Right cardiac atrium (tissue), 5 donors: Measurements from ENCODE around the gene USP6. TPM values are rescaled to one million over a fixed set of nuclear protein-coding genes. Genes with fewer than 3 reads are reported as not detected.
"Not testable (repeated sequence)": the region's sequence is repeated elsewhere in the genome, so short reads cannot be mapped to it uniquely, and the experiment has no call there.

Experiments used
- ATAC-seq, 2 donors: fragments of 200-7000 bp; cut with Tn5 transposase; one replicate each; pipeline versions ENCODE4 v1.8.0 to v1.9.1; 2020; ENCODE audit warnings: moderate library complexity in 2 of 2, mild to moderate bottlenecking in 1 of 2
- DNase-seq, 3 donors: peaks; one replicate each; pipeline ENCODE4 v3.0.0-alpha.2; 2020
- H3K27ac ChIP-seq: one replicate; pipeline ENCODE4 v1.5.1; 2013; ENCODE audit warnings: mild to moderate bottlenecking, low read length, control low read depth, moderate library complexity
- H3K27me3 ChIP-seq: one replicate; pipeline ENCODE4 v1.6.1; 2013; ENCODE audit not compliant: control insufficient read depth, insufficient read depth
- H3K4me1 ChIP-seq: one replicate; pipeline ENCODE4 v1.6.1; 2013; ENCODE audit warnings: low read length; ENCODE audit not compliant: control insufficient read depth, insufficient read depth
- H3K4me3 ChIP-seq: one replicate; pipeline ENCODE4 v1.5.1; 2013; ENCODE audit warnings: low read length, control low read depth
- H3K9me3 ChIP-seq: one replicate; pipeline ENCODE4 v1.6.1; 2013; ENCODE audit warnings: low read length; ENCODE audit not compliant: control insufficient read depth
- WGBS: extraction: QIAGEN DNeasy Blood & Tissue Kit; methylation state at CpG from one replicate; pipeline ENCODE4 v1.1.7; 2013; 5-methylcytosine and 5-hydroxymethylcytosine counted together
- intact Hi-C, 4 donors: fragments of 100-400 bp; cut with DNase I; formaldehyde crosslinking; loops; one replicate each; pipeline versions ENCODE4 v1.11.0 to v1.14.0; 2022 to 2023
- polyA plus RNA-seq: library from polyadenylated mRNA; stranded (reverse); fragments of 200-250 nt; gene quantifications from one replicate; pipeline ENCODE4 v1.2.3, GENCODE V29; 2013
- total RNA-seq, 4 donors: library from RNA; stranded (reverse); fragmentation: NEBNext Ultra II Directional; extraction: Animal tissue kit (Norgen Biotek cat#: 25700); gene quantifications; one replicate each; pipeline ENCODE4 v1.2.1, GENCODE V29; 2021
- donor health status: healthy with polysubstance abuse.
- donor health status: DM: no; HTN: yes; CAD: no.
- donor health status: DM: no; HTN: no; CAD: no.
- donor health status: DM: no; HTN: yes; CAD: no; lungs with severe emphysema.
- donor health status: DM: yes; HTN: yes; CAD: no.

The USP6 gene
- total and polyA plus RNA-seq, 5 donors = under 0.01 to 0.20 (median 0.07) TPM; not detected in 1

- DNase-seq, H3K27ac ChIP-seq, H3K4me3 ChIP-seq, ATAC-seq, intact Hi-C loops, H3K4me1 ChIP-seq, H3K9me3 ChIP-seq, H3K27me3 ChIP-seq: not testable (repeated sequence)
- 89% methylated on average over 5 of the region's 5 CpGs for WGBS
These were observed 14.9 kb downstream of the USP6 start for GRCh38 chr17:5130687-5131086.

DNA sequence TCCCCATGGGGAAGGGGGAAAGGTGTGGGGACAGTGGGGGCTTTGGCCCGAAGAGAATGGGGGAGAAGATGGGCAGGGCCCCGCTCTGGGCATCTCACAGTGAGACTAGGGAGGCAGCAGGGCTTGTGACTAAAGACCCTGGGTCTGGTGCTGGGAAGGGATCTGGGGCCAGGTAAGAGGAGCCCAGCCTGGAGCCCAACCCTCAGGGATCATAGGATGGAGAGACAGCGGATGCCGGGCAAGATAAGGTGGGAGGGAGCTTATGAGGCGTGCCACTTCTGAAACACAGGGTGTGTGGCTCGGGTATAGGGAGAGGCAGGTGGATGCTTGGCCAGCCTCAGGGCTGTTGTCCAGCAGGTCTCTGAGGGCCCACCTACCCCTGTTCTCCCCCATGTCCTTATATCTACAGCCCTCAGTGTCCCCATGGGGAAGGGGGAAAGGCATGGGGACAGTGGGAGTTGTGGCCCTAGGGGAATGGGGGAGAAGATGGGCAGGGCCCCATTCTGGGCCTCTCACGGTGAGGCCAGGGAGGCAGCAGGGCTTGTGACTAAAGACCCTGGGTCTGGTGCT lies 15.4 kb downstream of the USP6 start:
- H3K4me1 ChIP-seq = no peaks in the 10 kb centered on the region
- no peaks in the 10 kb centered on the region for H3K9me3 ChIP-seq
- 92% methylated on average over 7 of the region's 7 CpGs for WGBS
- no peaks in the 10 kb centered on the region for H3K27me3 ChIP-seq
- DNase-seq (no peak), ATAC-seq (no peak)
- intact Hi-C loops = no loop called here
- H3K27ac ChIP-seq = no peak overlapping the region
- H3K4me3 ChIP-seq = no peak overlapping the region

DNA sequence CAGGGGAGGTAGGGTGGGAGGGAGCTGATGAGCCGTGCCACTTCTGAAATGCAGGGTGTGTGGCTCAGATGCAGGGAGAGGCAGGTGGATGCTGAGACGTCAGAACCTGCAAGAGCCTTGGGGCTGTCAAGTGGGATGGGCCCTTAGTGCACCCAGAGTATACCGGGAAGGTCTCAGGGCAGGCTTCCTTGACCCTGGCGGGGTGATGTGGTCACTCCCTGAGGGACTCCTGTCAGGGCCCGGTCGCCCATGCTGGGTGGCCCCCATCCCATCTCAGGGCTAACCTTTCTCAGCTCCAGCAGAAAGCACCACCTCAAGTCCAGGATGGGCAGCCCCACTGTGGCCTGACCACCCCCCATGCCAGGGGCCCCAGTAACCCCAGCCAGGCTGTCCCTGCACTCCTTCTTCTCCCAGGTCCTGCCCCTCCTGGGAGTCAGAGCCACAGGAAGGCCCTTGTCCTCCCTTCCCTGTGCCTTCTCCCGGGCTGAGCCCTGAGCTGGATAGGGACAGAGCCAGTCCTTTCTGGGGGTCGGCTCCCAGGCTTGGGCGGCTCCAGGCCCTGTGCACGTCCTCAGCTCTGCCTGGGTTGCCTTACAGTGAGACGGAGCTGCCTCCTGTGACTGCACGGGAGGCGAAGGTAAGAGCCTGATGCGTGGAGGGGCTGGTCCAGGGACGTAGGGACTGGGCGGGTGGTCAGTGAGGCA lies 16.1 kb downstream of the USP6 start:
- H3K4me3 ChIP-seq, H3K9me3 ChIP-seq, H3K27ac ChIP-seq, H3K27me3 ChIP-seq, intact Hi-C loops, DNase-seq, H3K4me1 ChIP-seq, ATAC-seq: not testable (repeated sequence)
- WGBS = 78% methylated on average over 16 of the region's 16 CpGs

GRCh38 chr17:5132503-5133225 lies 16.8 kb downstream of the USP6 start:
- intact Hi-C loops, H3K27me3 ChIP-seq, H3K4me3 ChIP-seq, H3K9me3 ChIP-seq, ATAC-seq, DNase-seq, H3K4me1 ChIP-seq, H3K27ac ChIP-seq: not testable (repeated sequence)
- 88% methylated on average over 15 of the region's 15 CpGs for WGBS

GRCh38 chr17:5133311-5133710 lies 17.5 kb downstream of the USP6 start:
- WGBS = 63% methylated on average over 8 of the region's 8 CpGs
- H3K9me3 ChIP-seq = no peaks in the 10 kb centered on the region
- no peaks in the 10 kb centered on the region for H3K27me3 ChIP-seq
- intact Hi-C loops = no loop called here
- H3K4me1 ChIP-seq = no peaks in the 10 kb centered on the region
- ATAC-seq (no peak), DNase-seq (no peak)
- no peak overlapping the region for H3K27ac ChIP-seq
- no peak overlapping the region for H3K4me3 ChIP-seq

DNA sequence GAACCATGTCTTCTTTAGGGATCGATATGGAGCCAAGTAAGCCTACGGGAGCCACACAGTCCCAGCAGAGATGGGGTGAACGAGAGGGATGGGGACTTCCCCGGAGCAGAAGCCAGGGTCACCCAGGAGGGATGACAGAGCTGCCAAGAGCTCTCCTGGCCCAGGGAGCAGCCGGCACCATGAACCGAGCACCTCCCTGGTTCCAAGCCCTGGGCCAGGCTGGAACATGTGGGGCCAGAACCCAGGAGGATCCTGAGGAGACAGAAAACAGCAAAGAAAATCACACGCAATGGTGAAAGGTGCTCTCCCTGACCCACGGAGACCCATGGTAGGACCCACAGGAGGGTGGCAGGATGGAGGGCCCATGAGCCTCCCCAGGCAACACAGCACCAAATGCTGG lies 18.1 kb downstream of the USP6 start:
- DNase-seq, H3K9me3 ChIP-seq, H3K4me3 ChIP-seq, intact Hi-C loops, H3K27ac ChIP-seq, H3K4me1 ChIP-seq, H3K27me3 ChIP-seq, ATAC-seq: not testable (repeated sequence)
- 78% methylated on average over 8 of the region's 8 CpGs for WGBS

GRCh38 chr17:5134571-5134970 lies 18.7 kb downstream of the USP6 start:
- H3K9me3 ChIP-seq, DNase-seq, intact Hi-C loops, H3K27ac ChIP-seq, ATAC-seq, H3K4me3 ChIP-seq, H3K27me3 ChIP-seq, H3K4me1 ChIP-seq: not testable (repeated sequence)
- 86% methylated on average over 11 of the region's 11 CpGs for WGBS

DNA sequence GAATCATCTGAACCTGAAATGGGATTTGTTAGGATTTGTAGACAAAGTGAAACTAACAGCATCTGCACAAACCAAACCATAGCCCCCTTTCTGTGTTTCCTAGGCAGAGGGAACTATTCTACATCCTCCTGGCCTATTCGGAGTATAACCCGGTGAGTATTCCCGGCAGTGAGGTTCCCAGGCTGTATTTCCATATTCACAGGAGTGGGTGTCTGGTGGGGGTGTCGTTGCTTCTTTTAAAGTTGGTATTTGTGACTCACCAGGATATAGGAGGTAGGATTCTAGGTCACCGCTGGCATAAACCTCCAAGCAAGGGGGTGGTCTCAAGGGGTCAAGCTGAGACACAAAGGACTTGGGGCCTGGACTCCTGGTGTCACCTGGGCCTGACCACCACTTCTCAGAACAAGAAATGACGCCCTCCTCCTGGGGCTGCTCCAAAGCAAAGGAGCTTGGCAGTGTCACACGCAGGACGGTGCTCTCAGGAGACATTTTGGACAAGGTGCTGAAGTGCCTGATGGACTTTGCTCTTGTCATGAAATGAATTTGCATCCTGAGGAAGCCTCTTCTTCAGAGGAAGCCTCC lies 19.4 kb downstream of the USP6 start:
- H3K27me3 ChIP-seq, H3K4me1 ChIP-seq, H3K4me3 ChIP-seq, DNase-seq, H3K9me3 ChIP-seq, intact Hi-C loops, ATAC-seq, H3K27ac ChIP-seq: not testable (repeated sequence)
- WGBS = 73% methylated on average over 8 of the region's 8 CpGs

- intact Hi-C loops = no loop called here
- no peak for DNase-seq
These were observed 20.1 kb downstream of the USP6 start for GRCh38 chr17:5135726-5136579.

DNA sequence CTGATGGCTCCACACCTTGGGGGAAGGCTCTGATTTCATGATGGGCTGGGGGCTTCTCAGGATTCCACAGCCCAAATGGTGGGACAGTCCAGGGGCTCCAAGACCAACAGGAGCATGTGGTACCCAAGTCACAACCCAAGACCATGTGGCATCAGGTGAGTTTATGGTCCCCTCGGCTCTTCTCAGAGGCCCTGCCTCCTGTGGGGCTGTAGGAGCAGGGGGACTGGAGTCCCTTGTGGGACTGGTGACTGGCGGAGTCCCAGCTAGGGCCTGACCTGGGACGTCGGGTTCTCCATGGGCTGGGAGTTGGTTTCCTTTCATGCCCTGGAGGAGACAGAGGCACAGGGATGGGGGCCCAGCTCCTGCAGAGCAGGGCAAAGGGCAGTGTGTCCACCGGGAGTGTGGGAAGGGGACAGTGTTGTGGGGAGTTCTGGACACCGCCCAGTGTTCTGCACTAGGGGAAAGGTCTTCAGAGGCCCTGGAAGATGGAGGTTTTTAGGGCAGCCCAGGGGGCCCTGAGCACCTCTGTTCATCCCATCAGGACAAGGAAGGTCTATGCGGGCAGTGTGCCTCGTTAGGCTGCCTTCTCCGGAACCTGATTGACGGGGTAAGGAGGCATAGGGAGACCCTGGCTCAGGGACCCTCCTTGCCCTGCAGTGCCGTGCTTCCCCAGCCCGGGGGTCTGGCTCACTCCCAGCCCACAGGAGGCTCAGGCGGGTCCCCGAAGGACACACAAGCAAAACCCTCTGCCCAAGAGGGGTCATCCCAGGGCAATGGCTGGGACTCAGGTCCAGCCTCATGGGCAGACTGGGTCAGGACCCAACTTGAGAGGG lies 21.0 kb downstream of the USP6 start:
- H3K4me3 ChIP-seq, H3K27me3 ChIP-seq, ATAC-seq, DNase-seq, H3K4me1 ChIP-seq, H3K9me3 ChIP-seq, H3K27ac ChIP-seq, intact Hi-C loops: not testable (repeated sequence)
- WGBS = 83% methylated on average over 14 of the region's 14 CpGs

More at GRCh38 chr17:5135726-5136579, 20.1 kb downstream of the USP6 start:
- no peak overlapping the region for H3K27ac ChIP-seq
- H3K4me1 ChIP-seq = no peaks in the 10 kb centered on the region
- ATAC-seq = no peak
- H3K9me3 ChIP-seq = no peaks in the 10 kb centered on the region
- no peaks in the 10 kb centered on the region for H3K27me3 ChIP-seq
- WGBS = 84% methylated on average over 14 of the region's 14 CpGs
- H3K4me3 ChIP-seq = no peak overlapping the region
